GM21737 (cell line): ENCODE results near the gene CYP26B1.

Experiments used
- ATAC-seq: cut with Tn5 transposase; IDR thresholded peaks from one replicate; pipeline ENCODE4 v1.9.1; 2021; ENCODE audit warnings: mild to moderate bottlenecking, moderate library complexity; ENCODE audit not compliant: unreplicated experiment

Gene CYP26B1

DNA sequence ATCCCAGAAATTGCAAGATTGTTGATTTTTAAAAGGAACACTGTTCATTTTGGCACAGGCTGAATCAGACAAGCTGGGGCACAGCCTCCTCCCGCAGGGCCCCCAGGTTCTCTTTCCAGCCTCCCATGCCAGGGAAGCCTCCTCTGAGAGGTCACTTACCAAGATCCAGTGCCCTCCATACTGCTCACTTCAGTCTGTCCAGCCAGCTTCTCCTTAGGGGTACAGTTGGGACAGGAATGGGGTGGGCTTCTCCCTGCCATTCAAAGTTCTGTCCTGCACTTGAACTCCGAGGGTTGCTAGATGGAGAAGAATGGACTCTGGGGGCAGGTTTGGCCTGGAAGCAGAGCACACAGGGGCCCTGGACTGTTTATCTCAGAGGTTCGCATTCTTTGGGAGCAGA, 7.5 kb upstream of the CYP26B1 start:
- no peak for ATAC-seq

- ATAC-seq = no peak
Measured at GRCh38 chr2:72154386-72154975, 6.8 kb upstream of the CYP26B1 start.

DNA sequence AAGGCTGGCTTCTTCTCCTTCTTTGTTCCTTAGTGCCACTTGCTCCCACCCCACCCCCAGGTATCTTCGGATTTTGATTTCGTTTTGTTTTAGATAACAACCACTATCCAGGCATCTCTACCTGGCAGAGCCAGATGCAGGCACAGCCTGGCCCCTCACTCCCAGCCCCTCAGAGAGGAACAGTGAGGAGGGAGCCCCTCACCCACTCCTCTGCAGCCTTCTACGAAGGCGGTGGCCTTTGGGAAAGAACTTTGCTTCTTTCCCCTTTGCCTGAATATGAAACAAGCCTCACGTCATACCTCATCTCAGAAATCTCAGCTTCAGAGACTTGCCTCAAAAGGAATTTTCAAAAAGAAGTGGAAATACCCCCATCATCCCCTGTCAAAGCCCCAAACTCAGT, 6.3 kb upstream of the CYP26B1 start:
- no peak for ATAC-seq

GRCh38 chr2:72153026-72153791, 5.5 kb upstream of the CYP26B1 start:
- no peak for ATAC-seq

- ATAC-seq = no peak
Measured at GRCh38 chr2:72150861-72151356, 3.2 kb upstream of the CYP26B1 start.

- no peak for ATAC-seq
Measured at GRCh38 chr2:72150157-72150860, 2.6 kb upstream of the CYP26B1 start.

DNA sequence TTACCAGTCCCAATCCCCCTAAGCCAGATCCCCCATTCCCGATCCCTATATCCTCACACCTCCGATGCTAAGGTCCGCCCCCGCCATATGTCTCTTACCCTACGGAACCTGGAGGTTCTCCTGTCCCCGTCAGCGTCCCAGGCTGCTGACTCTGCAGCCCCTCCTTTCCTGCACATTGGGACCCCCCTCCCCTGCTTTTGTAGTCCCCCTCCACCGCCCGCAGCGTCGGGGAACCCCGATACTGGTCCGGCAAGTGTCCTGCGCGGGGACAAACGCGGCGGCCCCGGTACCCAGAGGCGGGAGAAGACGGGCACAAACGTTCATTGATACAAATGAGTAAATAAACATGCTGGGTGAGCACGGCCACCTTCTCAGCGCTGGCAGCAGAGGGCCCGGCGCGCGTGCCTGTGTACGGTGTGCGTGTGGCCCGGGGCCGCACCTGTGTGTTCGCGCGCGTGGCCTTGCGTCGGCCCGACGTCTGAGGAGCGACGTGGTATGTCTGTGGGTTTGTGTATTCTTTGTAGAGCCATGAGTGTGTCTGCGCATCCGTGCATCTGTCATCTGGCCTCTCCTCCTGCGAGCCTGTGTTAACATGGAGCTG, 2.0 kb upstream of the CYP26B1 start:
- no peak for ATAC-seq

DNA sequence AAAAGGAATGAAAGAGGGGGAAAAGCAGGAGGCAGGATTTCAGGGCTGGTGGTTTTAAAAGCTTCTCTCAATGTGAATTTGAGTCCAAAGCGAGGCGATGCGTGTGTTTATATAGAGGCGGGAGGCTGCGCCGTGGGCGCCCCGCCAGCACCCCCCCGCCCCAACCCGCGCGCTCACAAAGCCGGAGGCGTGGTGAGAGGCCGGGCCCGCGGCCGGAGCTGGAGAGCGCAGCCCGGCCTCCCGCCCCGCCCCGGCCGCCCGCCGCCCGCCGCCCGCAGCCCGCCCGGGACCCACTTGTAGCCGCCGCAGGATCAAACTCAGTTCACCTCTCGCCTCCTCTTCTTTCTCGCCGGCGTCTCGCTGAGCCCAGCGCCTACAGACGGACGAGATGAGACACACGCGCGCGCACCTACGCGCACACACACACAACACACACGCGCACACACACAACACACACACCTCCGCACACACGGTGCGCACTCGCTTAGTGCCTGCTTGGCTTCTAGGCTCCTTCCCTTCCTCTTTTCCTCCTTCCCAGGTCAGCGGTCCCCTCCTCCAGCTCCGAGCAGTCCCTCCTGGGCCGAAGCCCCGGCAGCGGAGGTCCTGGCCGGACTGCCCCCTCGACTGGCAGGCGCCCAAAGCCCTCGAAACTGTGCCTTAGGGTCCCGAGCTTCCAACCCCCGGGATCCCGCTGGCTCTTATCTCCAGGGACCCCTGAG, 1.3 kb upstream of the CYP26B1 start:
- ATAC-seq = no peak

DNA sequence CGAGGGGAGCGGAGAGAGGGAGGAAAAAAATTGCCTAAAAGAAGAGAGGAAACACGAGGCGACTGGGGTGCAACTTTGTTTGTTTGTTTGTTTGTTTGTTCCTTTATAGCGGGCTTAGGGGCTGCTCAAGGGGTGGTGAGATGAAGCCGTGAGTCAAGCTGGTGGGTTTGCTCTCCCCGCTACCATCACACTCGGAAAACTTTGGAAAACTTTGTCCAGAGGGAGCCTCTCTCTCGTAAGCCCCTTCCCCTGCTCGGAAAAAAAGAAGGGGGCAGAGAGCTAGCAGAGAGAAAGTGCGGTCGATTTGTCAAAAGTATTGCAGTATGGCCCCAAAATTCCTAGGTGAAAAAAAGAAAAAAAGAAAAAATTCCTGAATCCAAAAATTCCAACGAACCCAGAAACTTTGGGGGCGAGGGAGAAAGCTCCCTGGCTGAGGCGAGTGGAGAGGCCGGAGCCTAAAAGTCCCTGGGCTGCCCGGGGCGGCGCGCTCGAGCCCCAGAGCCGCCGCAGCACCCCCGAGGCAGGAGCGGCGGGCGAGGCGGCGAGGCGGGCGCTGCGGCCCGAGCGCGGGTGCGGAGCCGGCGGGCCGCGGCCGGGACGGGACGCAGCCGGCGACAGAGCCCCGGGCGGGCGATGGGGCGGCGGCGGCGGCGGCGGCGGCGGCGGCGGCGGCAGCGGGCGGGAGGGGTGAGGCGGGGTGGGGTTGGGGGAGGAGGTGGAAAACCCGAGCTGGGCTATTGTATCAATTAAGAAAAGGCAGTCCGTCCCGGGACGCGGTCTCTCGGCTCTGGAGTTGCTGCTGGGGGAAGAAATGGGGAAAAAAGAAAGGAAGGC, 558 bp upstream of the CYP26B1 start:
- no peak for ATAC-seq

DNA sequence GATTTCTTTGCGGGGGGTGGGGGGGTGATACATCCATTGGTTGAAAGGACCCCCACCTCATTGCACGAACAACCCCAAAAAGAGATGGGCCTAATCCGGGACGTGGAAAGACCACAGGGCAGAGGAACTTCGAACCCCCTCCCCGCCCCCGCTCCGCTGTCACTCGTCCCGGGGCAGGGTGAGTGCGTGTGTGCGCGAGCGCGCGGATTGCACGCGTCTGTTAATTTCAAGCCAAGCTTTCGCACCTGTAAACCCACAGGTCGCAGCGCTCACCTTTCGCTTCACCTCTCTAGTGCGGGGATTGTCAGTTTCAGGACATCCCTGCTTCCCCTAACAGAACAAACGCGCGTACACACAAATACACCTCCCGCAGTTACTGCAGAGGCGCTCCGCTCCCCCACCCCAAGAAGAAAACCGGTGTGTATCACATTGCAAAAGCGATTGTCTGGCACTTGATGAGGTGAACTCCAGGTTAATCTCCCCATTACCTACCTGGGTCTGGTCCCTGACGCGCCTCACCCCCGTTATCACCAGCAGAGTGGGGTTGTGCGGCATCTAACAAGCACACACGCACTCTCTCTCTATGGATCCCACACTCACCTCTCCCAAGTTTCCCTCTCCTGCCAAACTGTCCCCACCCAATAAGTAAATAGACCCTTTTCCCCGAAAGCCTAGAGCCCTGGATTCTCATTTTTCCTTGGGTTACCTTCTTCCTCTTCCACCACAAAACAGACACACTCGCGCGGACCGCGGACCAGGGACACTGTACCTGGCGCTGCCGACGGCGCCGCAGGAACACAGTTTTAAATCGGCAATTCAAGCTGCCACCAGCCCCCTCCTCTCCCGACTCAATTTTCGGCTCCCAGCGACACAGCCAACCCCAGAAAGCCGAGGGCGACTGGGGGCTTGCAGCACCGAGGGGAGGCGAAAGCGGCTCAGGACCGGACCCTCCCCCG, 1.0 kb downstream of the CYP26B1 start:
- ATAC-seq = no peak

DNA sequence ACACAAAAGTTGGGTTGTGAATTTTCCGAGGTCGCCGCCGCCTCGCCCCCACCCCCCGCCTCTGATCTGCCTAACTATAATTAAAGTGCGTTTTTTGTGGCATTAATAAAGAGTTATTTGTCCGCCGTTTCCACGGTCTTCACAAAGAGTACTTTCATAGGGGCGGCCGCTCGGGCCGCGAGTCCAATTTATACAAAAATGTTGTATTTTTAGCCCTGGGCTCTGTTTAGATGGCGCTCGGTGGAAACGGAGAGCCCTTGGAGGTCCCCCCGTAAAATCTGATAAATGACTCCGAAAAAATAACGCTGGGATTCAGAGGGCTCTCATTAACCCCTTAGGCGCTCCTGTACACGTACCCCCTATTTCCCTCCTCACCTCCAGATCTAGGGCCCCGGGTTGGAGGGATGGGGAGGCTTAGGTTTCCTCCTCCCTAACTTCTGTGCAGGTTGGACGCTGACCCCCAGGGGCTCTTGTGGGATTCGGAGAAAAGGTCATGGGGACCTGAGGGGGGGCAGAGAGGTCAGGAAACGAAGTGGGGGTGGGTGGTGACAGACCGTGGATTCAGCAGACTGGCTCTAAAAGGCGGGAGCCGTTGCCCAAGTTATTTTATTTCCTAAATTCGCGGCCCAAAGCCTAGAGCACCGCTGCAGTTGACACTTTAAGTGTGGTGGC, 1.9 kb downstream of the CYP26B1 start:
- no peak for ATAC-seq

DNA sequence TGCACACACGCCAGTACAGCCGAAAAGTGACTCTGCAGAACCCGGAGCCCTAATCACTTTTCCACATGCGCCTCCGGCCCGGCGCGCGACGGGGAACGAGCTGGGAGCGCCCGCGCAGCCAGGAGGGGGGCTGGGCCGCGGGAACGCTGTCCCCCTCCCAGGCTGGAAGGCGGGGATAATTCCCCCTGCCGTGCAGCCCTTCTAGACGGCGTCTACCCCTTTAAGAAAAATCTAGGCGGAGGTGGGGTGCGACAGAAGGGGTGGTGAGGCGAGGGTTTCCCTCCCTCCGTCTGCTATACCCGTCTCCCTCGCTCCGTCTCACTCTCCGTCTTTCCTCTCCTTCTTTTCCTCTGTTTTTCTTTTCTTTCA, 2.4 kb downstream of the CYP26B1 start:
- no peak for ATAC-seq

DNA sequence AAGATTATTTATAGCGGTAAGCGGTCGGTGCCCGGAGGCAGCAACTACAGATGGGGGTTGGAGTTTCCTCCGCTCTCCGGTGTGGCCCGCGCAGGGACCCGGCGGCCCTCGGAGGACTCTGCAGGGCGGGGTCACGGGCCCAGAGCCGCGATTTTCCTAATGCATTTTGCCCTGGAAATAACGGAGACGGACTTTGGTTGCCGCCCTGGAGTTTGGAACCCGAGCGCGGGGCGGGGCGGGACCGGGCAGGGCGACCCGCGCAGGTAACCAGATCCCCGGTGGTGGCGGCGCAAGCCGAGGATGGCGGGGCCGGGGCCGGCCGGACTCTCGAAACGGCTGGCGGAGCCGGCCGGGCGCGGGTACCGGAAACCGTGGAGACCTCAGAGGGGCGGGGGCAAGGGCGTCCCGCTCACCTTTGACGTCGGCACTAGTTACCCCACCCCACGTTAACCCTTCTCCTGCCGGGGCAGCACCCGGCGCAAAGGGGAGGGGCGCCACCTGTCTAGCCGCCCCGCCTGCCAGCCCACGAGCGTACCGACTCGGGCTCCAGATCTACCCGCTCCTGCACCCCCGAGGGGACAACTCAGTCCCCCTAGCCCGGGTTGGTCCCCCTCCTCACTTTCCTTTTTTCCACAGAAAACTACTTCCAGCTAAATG, 2.9 kb downstream of the CYP26B1 start:
- no peak for ATAC-seq

- no peak for ATAC-seq
Measured at GRCh38 chr2:72144274-72144631, 3.4 kb downstream of the CYP26B1 start.

GRCh38 chr2:72143441-72144273, 4.0 kb downstream of the CYP26B1 start:
- ATAC-seq = no peak

GRCh38 chr2:72142570-72143440, 4.9 kb downstream of the CYP26B1 start:
- no peak for ATAC-seq
